Neuronal stem cell (in vitro differentiated cells): ENCODE measurements around the gene FCAMR.

ENCODE experiments used
- DNase-seq: peaks from one replicate; pipeline ENCODE4 v3.0.0-alpha.2; 2013; ENCODE audit warnings: low spot score
- H2AFZ ChIP-seq: one replicate; pipeline ENCODE4 v1.6.1; 2013; ENCODE audit warnings: mild to moderate bottlenecking, low read length, inconsistent platforms
- H2AK5ac ChIP-seq: 2 replicates; pipeline ENCODE4 v1.6.1; 2013; ENCODE audit warnings: low read depth, mild to moderate bottlenecking, inconsistent platforms, low read length, moderate library complexity, mixed read lengths
- H2BK120ac ChIP-seq: 2 replicates; pipeline ENCODE4 v1.6.1; 2013; ENCODE audit warnings: low read depth, mild to moderate bottlenecking, inconsistent platforms, low read length, moderate library complexity, mixed read lengths
- H2BK12ac ChIP-seq: one replicate; pipeline ENCODE4 v1.6.1; 2013; ENCODE audit warnings: low read length, inconsistent platforms
- H2BK15ac ChIP-seq: 2 replicates; pipeline ENCODE4 v1.6.1; 2013; ENCODE audit warnings: mild to moderate bottlenecking, low read length, inconsistent platforms, mixed read lengths
- H2BK5ac ChIP-seq: one replicate; pipeline ENCODE4 v1.6.1; 2013; ENCODE audit warnings: inconsistent platforms, mild to moderate bottlenecking, low read length, moderate library complexity
- H3K14ac ChIP-seq: one replicate; pipeline ENCODE4 v1.6.1; 2013; ENCODE audit warnings: low read length, inconsistent platforms
- H3K18ac ChIP-seq: 2 replicates; pipeline ENCODE4 v1.6.1; 2013; ENCODE audit warnings: low read length, inconsistent platforms
- H3K23ac ChIP-seq: 2 replicates; pipeline ENCODE4 v1.6.1; 2013; ENCODE audit warnings: low read depth, mild to moderate bottlenecking, mixed read lengths, low read length, inconsistent platforms; ENCODE audit not compliant: poor library complexity
- H3K27ac ChIP-seq: replicated peaks from 3 replicates; pipeline ENCODE4 v1.5.1; 2013; ENCODE audit warnings: low read length, inconsistent platforms
- H3K27me3 ChIP-seq, 3 experiments: 2 replicates each; pipeline ENCODE4 v1.6.1; 2013; ENCODE audit warnings: low read length in 3 of 3, mild to moderate bottlenecking in 2 of 3, inconsistent platforms in 1 of 3, low read depth in 1 of 3, mixed read lengths in 1 of 3, moderate library complexity in 1 of 3; ENCODE audit not compliant: control insufficient read depth in 3 of 3, insufficient read depth in 3 of 3
- H3K36me3 ChIP-seq, 2 donors: replicated peaks in 1 of 2; 2 replicates each; pipeline ENCODE4 v1.6.1; 2013; ENCODE audit warnings: low read length in 2 of 2; ENCODE audit not compliant: control insufficient read depth in 2 of 2, insufficient read depth in 2 of 2
- H3K4ac ChIP-seq: 2 replicates; pipeline ENCODE4 v1.6.1; 2013; ENCODE audit warnings: inconsistent platforms, mild to moderate bottlenecking, low read length, moderate library complexity
- H3K4me1 ChIP-seq, 2 donors: 1 replicate in 1 of 2; 2 replicates in 1 of 2; pipeline ENCODE4 v1.6.1; 2013; ENCODE audit warnings: low read length in 2 of 2, low read depth in 1 of 2; ENCODE audit not compliant: control insufficient read depth in 2 of 2, insufficient read depth in 1 of 2
- H3K4me2 ChIP-seq: one replicate; pipeline ENCODE4 v1.6.1; 2013; ENCODE audit warnings: mild to moderate bottlenecking, low read length, inconsistent platforms; ENCODE audit not compliant: insufficient read depth, poor library complexity, severe bottlenecking
- H3K4me3 ChIP-seq, 2 donors: 2 replicates each; pipeline ENCODE4 v1.5.1; 2013; ENCODE audit warnings: low read length in 2 of 2, mild to moderate bottlenecking in 2 of 2, inconsistent platforms in 1 of 2, moderate library complexity in 1 of 2
- H3K79me1 ChIP-seq: one replicate; pipeline ENCODE4 v1.6.1; 2013; ENCODE audit warnings: low read depth, mild to moderate bottlenecking, inconsistent platforms, low read length, moderate library complexity
- H3K9ac ChIP-seq: one replicate; pipeline ENCODE4 v1.6.1; 2013; ENCODE audit warnings: mild to moderate bottlenecking, low read depth, low read length, inconsistent platforms; ENCODE audit not compliant: poor library complexity
- H3K9me3 ChIP-seq, 2 donors: replicated peaks in 1 of 2; 2 replicates each; pipeline versions ENCODE3 to v1.6.1; 2013; ENCODE audit warnings: low read length in 2 of 2, mild to moderate bottlenecking in 2 of 2, inconsistent platforms in 1 of 2, low read depth in 1 of 2, mixed read lengths in 1 of 2, moderate library complexity in 1 of 2; ENCODE audit not compliant: control insufficient read depth in 2 of 2, insufficient read depth in 1 of 2
- H4K8ac ChIP-seq: one replicate; pipeline ENCODE4 v1.6.1; 2013; ENCODE audit warnings: low read depth, mild to moderate bottlenecking, inconsistent platforms, low read length, moderate library complexity
- H4K91ac ChIP-seq: one replicate; pipeline ENCODE4 v1.6.1; 2013; ENCODE audit warnings: low read length, low read depth, mild to moderate bottlenecking, inconsistent platforms; ENCODE audit not compliant: poor library complexity
- WGBS, 2 donors: extraction: QIAGEN DNeasy Blood & Tissue Kit; methylation state at CpG; one replicate each; pipeline ENCODE4 v1.1.7; 2013; ENCODE audit warnings: missing lambda C conversion rate in 2 of 2, mixed read lengths in 1 of 2; ENCODE audit not compliant: insufficient read length in 2 of 2, insufficient replicate concordance in 1 of 2; ENCODE audit errors: extremely low coverage in 2 of 2; 5-methylcytosine and 5-hydroxymethylcytosine counted together

Gene FCAMR

DNA sequence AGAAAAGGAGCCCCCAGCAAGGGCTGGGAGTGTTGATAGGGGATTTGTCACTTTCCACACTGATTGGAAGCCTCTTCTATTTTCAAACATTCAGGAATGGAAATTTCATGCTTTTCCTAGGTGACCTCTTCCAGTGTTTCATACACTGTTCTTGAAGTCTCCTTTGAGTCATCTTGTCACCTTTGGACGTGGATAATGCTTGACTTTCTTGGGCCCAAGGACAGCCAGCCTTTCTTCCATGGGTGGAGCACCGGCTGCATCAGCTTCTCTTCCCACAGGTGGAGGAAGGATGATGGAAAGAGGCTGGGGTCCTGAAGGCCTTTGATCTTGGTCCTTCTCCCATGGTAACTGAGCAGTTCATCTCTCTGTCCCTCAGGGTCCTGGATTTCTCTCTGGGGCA lies 12.1 kb downstream of the FCAMR start:
- DNase-seq: no peak
- H2BK12ac ChIP-seq: no peak overlapping the region
- WGBS, 2 donors: no CpG with 5 or more reads among the region's 2 CpGs

GRCh38 chr1:206957639-206958038 lies 12.6 kb downstream of the FCAMR start:
- Histone ChIP-seq H3K23ac (no peak overlapping the region), H2AFZ (no peak overlapping the region), H3K4me3 (no peak overlapping the region), H4K8ac (no peak overlapping the region), H3K79me1 (no peaks in the 10 kb centered on the region), H2AK5ac (no peak overlapping the region), H3K4ac (no peak overlapping the region), H4K91ac (no peak overlapping the region), H3K36me3 (no peaks in the 10 kb centered on the region), H2BK12ac (no peak overlapping the region), H2BK15ac (no peak overlapping the region), H2BK5ac (no peak overlapping the region), H3K4me2 (no peak overlapping the region), H3K4me1 (peaks cover 3 to 6% of the 10 kb centered on the region in 2 donors), H3K27me3 (peaks cover 0 to 18% (median 0%) of the 10 kb centered on the region in 3 experiments), H3K14ac (no peak overlapping the region), H2BK120ac (no peak overlapping the region), H3K27ac (no peak overlapping the region), H3K9me3 (no peaks in the 10 kb centered on the region), H3K9ac (no peak overlapping the region), H3K18ac (no peak overlapping the region)
- WGBS, 2 donors: no CpG with 5 or more reads among the region's 5 CpGs
- DNase-seq: no peak

More for the DNA sequence above, 12.1 kb downstream of the FCAMR start:
- Histone ChIP-seq H3K36me3 (no peaks in the 10 kb centered on the region), H3K14ac (no peak overlapping the region), H3K27ac (no peak overlapping the region), H3K4me1 (peaks cover 3 to 6% of the 10 kb centered on the region in 2 donors), H4K8ac (no peak overlapping the region), H3K79me1 (no peaks in the 10 kb centered on the region), H3K23ac (no peak overlapping the region), H3K4me2 (no peak overlapping the region), H3K4ac (no peak overlapping the region), H3K4me3 (no peak overlapping the region), H2BK15ac (no peak overlapping the region), H3K27me3 (peaks cover 0 to 18% (median 0%) of the 10 kb centered on the region in 3 experiments), H4K91ac (no peak overlapping the region), H3K9me3 (no peaks in the 10 kb centered on the region), H2BK5ac (no peak overlapping the region), H2AK5ac (no peak overlapping the region), H3K18ac (no peak overlapping the region), H2BK120ac (no peak overlapping the region), H2AFZ (no peak overlapping the region), H3K9ac (no peak overlapping the region)

DNA sequence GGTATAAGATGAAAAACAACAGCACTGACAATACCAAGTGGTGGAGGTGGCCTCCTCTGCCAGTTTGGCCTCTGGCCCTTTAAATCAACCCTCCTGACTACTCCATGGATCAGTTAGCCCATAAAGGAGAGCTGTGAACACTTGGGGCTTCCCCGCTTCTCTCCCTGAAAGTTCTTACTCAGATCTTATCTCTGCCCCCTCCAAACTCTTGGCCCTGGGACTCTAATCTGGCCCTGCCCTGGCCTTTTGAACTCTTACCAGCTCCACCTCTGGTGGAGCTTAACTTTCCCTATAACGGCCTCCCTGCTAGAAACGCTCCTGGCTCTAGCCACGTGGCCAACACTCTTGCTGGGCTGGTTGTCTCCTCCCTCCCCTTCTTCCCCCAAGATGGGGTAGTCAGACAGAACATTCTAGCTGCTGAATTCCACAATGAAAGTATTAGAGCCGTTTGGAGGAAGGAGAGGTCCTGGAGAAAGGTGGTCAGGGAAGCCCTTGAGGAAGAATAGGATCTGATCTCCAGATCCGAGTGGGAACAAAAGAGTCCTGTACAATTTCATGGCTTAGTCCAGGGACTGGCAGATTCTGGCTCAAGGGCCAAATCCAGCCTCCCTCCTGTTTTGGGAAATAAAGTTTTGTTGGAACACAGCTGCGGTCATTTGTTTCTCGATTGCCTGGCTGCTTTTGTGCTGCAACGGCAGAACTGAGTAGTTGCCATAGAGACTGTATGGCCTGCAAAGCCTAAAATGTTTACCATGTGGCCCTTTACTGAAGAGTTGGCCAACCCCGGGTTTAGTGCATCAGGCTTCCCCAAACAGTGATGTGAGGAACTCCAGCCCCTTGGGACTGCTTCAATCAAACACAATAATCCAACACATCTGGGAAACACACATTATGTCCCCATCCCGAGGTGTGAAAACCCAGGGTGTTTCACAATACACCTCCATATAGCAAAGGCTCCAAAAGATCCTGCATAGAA lies 14.5 kb downstream of the FCAMR start:
- no peak for DNase-seq
- Histone ChIP-seq H2BK120ac (no peak overlapping the region), H3K27me3 (peaks cover 0 to 18% (median 0%) of the 10 kb centered on the region in 3 experiments), H3K4me3 (no peak overlapping the region), H3K4me2 (no peak overlapping the region), H4K8ac (no peak overlapping the region), H2BK12ac (no peak overlapping the region), H3K79me1 (no peaks in the 10 kb centered on the region), H4K91ac (no peak overlapping the region), H3K4me1 (peaks cover 3 to 6% of the 10 kb centered on the region in 2 donors), H3K23ac (no peak overlapping the region), H3K9ac (no peak overlapping the region), H2AFZ (peak overlapping the region; percentile 71), H2BK15ac (no peak overlapping the region), H3K9me3 (no peaks in the 10 kb centered on the region), H2BK5ac (no peak overlapping the region), H3K4ac (no peak overlapping the region), H3K27ac (no peak overlapping the region), H2AK5ac (no peak overlapping the region), H3K36me3 (no peaks in the 10 kb centered on the region), H3K18ac (peak overlapping the region; percentile 11), H3K14ac (no peak overlapping the region)
- WGBS, 2 donors: no CpG with 5 or more reads among the region's 11 CpGs
